A549 (cell line): ENCODE results near the gene NKX6-2. TPM values are rescaled to one million over a fixed set of nuclear protein-coding genes. Genes with fewer than 3 reads are reported as not detected.

ENCODE experiments used
- ATAC-seq, 2 experiments: fragments of 200-7000 bp in 1 of 2; fragments of >200 bp in 1 of 2; cut with Nextera tagmentation in 1 of 2; cut with Tn5 transposase in 1 of 2; 3 replicates each; pipeline versions ENCODE4 v1.8.0 to v1.9.1; 2018 to 2020; ENCODE audit warnings: mild to moderate bottlenecking in 1 of 2, moderate library complexity in 1 of 2
- CTCF ChIA-PET: fragments of 300-600 bp; sonication (Branson Sonifier 250); formaldehyde crosslinking; extraction: SDS; loops from one replicate; lab custom pipeline; 2021; ENCODE audit warnings: antibody characterized with exemption, inconsistent platforms; lab: Yijun Ruan, JAX
- POLR2A ChIA-PET: fragments of 350-600 bp; formaldehyde crosslinking; extraction: SDS; loops from one replicate; lab custom pipeline; 2021; ENCODE audit warnings: antibody characterized with exemption, inconsistent platforms; lab: Yijun Ruan, JAX
- DNase-seq, 2 experiments: peaks; one replicate each; pipeline versions ENCODE4 v3.0.0 to v3.0.0-alpha.2; 2011 to 2016; ENCODE audit warnings: low read depth in 1 of 2, low spot score in 1 of 2
- FAIRE-seq: peaks from 2 replicates; lab custom pipeline; 2011; peaks lifted over from hg19 to GRCh38; lab: Jason Lieb, UNC
- H3K27ac ChIP-seq, 2 experiments: fragments of >200 bp; sonication (Bioruptor Twin); formaldehyde crosslinking; 3 replicates each; pipeline ENCODE4 v1.5.1; 2016 to 2017
- H3K4me1 ChIP-seq: fragments of >200 bp; sonication (Bioruptor Twin); formaldehyde crosslinking; 3 replicates; pipeline ENCODE4 v1.6.1; 2016
- H3K4me2 ChIP-seq: fragments of >200 bp; sonication (Bioruptor Twin); formaldehyde crosslinking; 3 replicates; pipeline ENCODE4 v1.6.1; 2016
- H3K4me3 ChIP-seq: fragments of >200 bp; sonication (Bioruptor Twin); formaldehyde crosslinking; 3 replicates; pipeline ENCODE4 v1.5.1; 2016
- H3K9me3 ChIP-seq: fragments of >200 bp; sonication (Bioruptor Twin); formaldehyde crosslinking; 3 replicates; pipeline ENCODE4 v1.6.1; 2016
- BCL3 ChIP-seq: fragments of >200 bp; sonication (Bioruptor Twin); formaldehyde crosslinking; IDR thresholded peaks from 3 replicates; pipeline ENCODE4 v1.6.1; 2016
- CTCF ChIP-seq: fragments of >200 bp; sonication (Bioruptor Twin); formaldehyde crosslinking; IDR thresholded peaks from 3 replicates; pipeline ENCODE4 v1.5.1; 2016
- E2F6 ChIP-seq: IDR thresholded peaks from 2 replicates; pipeline ENCODE4 v1.6.1; 2012; ENCODE audit warnings: low read depth, borderline replicate concordance
- FOSL2 ChIP-seq, 2 experiments: fragments of 450-650 bp in 1 of 2; fragments of >200 bp in 1 of 2; sonication (Bioruptor Twin) in 1 of 2; formaldehyde crosslinking; IDR thresholded peaks; 2 replicates each; pipeline versions ENCODE4 v1.5.0 to v1.6.1; 2016 to 2020; ENCODE audit warnings: mild to moderate bottlenecking in 1 of 2, moderate library complexity in 1 of 2
- HOXB13 ChIP-seq: fragments of 250-450 bp; sonication (Bioruptor Pico); IDR thresholded peaks from 2 replicates; pipeline ENCODE4 v1.5.0; 2020; ENCODE audit warnings: low read depth, mild to moderate bottlenecking, moderate library complexity
- NFE2L2 ChIP-seq: fragments of 150-350 bp; conservative IDR thresholded peaks from 2 replicates; pipeline ENCODE4 v1.6.1; 2014; ENCODE audit warnings: low read length
- PBX3 ChIP-seq: IDR thresholded peaks from 2 replicates; pipeline ENCODE4 v1.6.1; 2012
- RARB ChIP-seq: fragments of 250-450 bp; sonication (Bioruptor Pico); IDR thresholded peaks from 2 replicates; pipeline ENCODE4 v1.8.0; 2021; ENCODE audit warnings: mild to moderate bottlenecking, moderate library complexity
- REST ChIP-seq: fragments of 200-600 bp; sonication (generic); IDR thresholded peaks from 2 replicates; pipeline ENCODE4 v1.6.1; 2016; ENCODE audit warnings: antibody characterized with exemption, mild to moderate bottlenecking, moderate library complexity
- SREBF2 ChIP-seq: fragments of 450-650 bp; IDR thresholded peaks from 2 replicates; pipeline ENCODE4 v1.6.1; 2014; ENCODE audit warnings: mild to moderate bottlenecking, moderate library complexity
- TFCP2L1 ChIP-seq: fragments of 250-450 bp; sonication (Bioruptor Pico); IDR thresholded peaks from 2 replicates; pipeline ENCODE4 v1.5.0; 2021; ENCODE audit warnings: mild to moderate bottlenecking
- USF2 ChIP-seq: fragments of 450-650 bp; IDR thresholded peaks from 2 replicates; pipeline ENCODE4 v1.6.1; 2014; ENCODE audit warnings: antibody characterized with exemption
- ZC3H11A ChIP-seq: fragments of 450-650 bp; IDR thresholded peaks from 2 replicates; pipeline ENCODE4 v1.6.1; 2014; ENCODE audit warnings: antibody characterized with exemption, mild to moderate bottlenecking
- WGBS: methylation state at CpG from one replicate; pipeline ENCODE4 v1.1.6; 2017; ENCODE audit errors: missing lambda C conversion rate; 5-methylcytosine and 5-hydroxymethylcytosine counted together
- polyA plus RNA-seq, 4 experiments: library from polyadenylated mRNA; depleted of rRNA in 3 of 4; stranded (reverse); fragments of >200 nt; fragmentation: RNase III in 1 of 4; extraction: RNeasy Plus Mini Kit Qiagen cat#74134 plus additional on column Dnase treatment in 1 of 4; gene quantifications; 2 replicates in 3 of 4; 3 replicates in 1 of 4; pipeline ENCODE4 v1.2.3, GENCODE V29; 2011 to 2017

Gene NKX6-2
- polyA plus RNA-seq, 2 of the 4 experiments (the other 2 are of a cell fraction) = not detected

- ATAC-seq = no peak
- Histone ChIP-seq H3K4me1 (peaks cover 31% of the 10 kb centered on the region), H3K4me2 (no peak overlapping the region), H3K27ac (no peak overlapping the region), H3K9me3 (no peaks in the 10 kb centered on the region), H3K4me3 (no peak overlapping the region)
- FAIRE-seq = no peak
- TF ChIP-seq E2F6 (no peak), ZC3H11A (no peak), CTCF (no peak), HOXB13 (CRISPR knock-in tag) (no peak), TFCP2L1 (no peak), PBX3 (no peak), FOSL2 (IDR thresholded peaks at IDR 0.05) (no peak), FOSL2 (CRISPR knock-in tag; IDR thresholded peaks at IDR 0.05) (no peak)
- ChIA-PET POLR2A (no interaction called here), CTCF (interaction anchor here (4.6 kb wide), 1 partner anchor 135 kb away, joined by 41 read pairs; no protein-coding TSS in a partner anchor)
- no peak for DNase-seq
- WGBS = 46% methylated on average over 7 of the region's 15 CpGs
Observed at GRCh38 chr10:132789659-132790148, 3.8 kb upstream of the NKX6-2 start.

GRCh38 chr10:132788831-132789219, 2.9 kb upstream of the NKX6-2 start:
- H3K4me3 ChIP-seq = no peak overlapping the region; the same call in 2 of the 3 replicates
- no peak overlapping the region for H3K27ac ChIP-seq
- peaks cover 27% of the 10 kb centered on the region for H3K4me1 ChIP-seq
- CTCF ChIA-PET = interaction anchor here (0.7 to 4.6 kb wide), 2 partner anchors 18 to 134 kb away, joined by 3 to 41 read pairs; no protein-coding TSS in a partner anchor
- peak overlapping the region; percentile 95 for H3K4me2 ChIP-seq
- no peak for TF ChIP-seq BCL3
- TF ChIP-seq NFE2L2 = no peak
- no peak for TF ChIP-seq RARB (CRISPR knock-in tag)
- no peak for TF ChIP-seq REST
- no peak for TF ChIP-seq TFCP2L1
- TF ChIP-seq USF2 = no peak
- TF ChIP-seq SREBF2 = no peak
- POLR2A ChIA-PET = no interaction called here
- no peak for ATAC-seq
- 3% methylated on average over 14 of the region's 30 CpGs for WGBS
- no peaks in the 10 kb centered on the region for H3K9me3 ChIP-seq
- no peak for DNase-seq
- no peak for FAIRE-seq
